Panc1 (cell line): ENCODE results near the gene ZNF804B. TPM values are rescaled to one million over a fixed set of nuclear protein-coding genes. Genes with fewer than 3 reads are reported as not detected.

Source experiments
- ATAC-seq: fragments of 200-7000 bp; cut with Tn5 transposase; 2 replicates; pipeline ENCODE4 v1.9.1; 2020; ENCODE audit warnings: mild to moderate bottlenecking, moderate library complexity
- BruUV-seq: library from RNA; stranded (reverse); fragments of 400-500 nt; replicated peaks from 2 replicates; lab custom pipeline; 2021; lab: Mats Ljungman, UMichigan
- CTCF ChIA-PET: fragments of 300-600 bp; sonication (Branson Sonifier 250); formaldehyde crosslinking; loops from one replicate; lab custom pipeline; 2022; ENCODE audit warnings: antibody characterized with exemption; lab: Charles Lee
- POLR2A ChIA-PET: fragments of 300-600 bp; sonication (Branson Sonifier 250); formaldehyde crosslinking; loops from one replicate; lab custom pipeline; 2022; ENCODE audit warnings: antibody characterized with exemption; lab: Charles Lee
- DNase-seq: peaks from one replicate; pipeline ENCODE4 v3.0.0-alpha.2; 2010; ENCODE audit warnings: low read depth, low spot score
- H3K27ac ChIP-seq: 2 replicates; pipeline ENCODE4 v1.5.1; 2011; ENCODE audit warnings: mild to moderate bottlenecking, low read length, inconsistent platforms
- H3K27me3 ChIP-seq: fragments of 200-500 bp; sonication (Bioruptor generic); 2 replicates; pipeline ENCODE4 v1.6.0; 2014; ENCODE audit warnings: low read length, inconsistent platforms; ENCODE audit not compliant: control insufficient read depth, insufficient read depth
- H3K36me3 ChIP-seq: fragments of 200-500 bp; sonication (Bioruptor generic); 2 replicates; pipeline ENCODE4 v1.5.1; 2014; ENCODE audit warnings: inconsistent platforms, mild to moderate bottlenecking, low read length, moderate library complexity; ENCODE audit not compliant: control insufficient read depth, insufficient read depth
- H3K4me1 ChIP-seq: 2 replicates; pipeline ENCODE4 v1.5.1; 2011; ENCODE audit warnings: inconsistent platforms, mild to moderate bottlenecking, low read length, moderate library complexity; ENCODE audit not compliant: control insufficient read depth, insufficient read depth
- H3K4me3 ChIP-seq, 2 experiments: 2 replicates each; pipeline ENCODE4 v1.5.1; 2011 to 2012; ENCODE audit warnings: low read depth in 2 of 2, low read length in 2 of 2, mild to moderate bottlenecking in 2 of 2, inconsistent platforms in 1 of 2, moderate library complexity in 1 of 2
- H3K9me3 ChIP-seq: fragments of 200-500 bp; sonication (Bioruptor generic); 2 replicates; pipeline ENCODE4 v1.5.1; 2014; ENCODE audit warnings: low read depth, mild to moderate bottlenecking, inconsistent platforms, low read length, moderate library complexity; ENCODE audit not compliant: control insufficient read depth, insufficient read depth
- POLR2AphosphoS5 ChIP-seq: IDR thresholded peaks from 2 replicates; pipeline ENCODE4 v1.6.1; 2012; ENCODE audit warnings: mild to moderate bottlenecking, low read depth, low read length, moderate library complexity
- SIN3A ChIP-seq: IDR thresholded peaks from 2 replicates; pipeline ENCODE4 v1.6.1; 2012; ENCODE audit warnings: low read depth, mild to moderate bottlenecking, low read length, moderate library complexity, borderline replicate concordance; ENCODE audit not compliant: insufficient read depth
- TCF7L2 ChIP-seq: IDR thresholded peaks from 2 replicates; pipeline ENCODE4 v1.6.1; 2011; ENCODE audit warnings: mild to moderate bottlenecking, low read depth, low read length, inconsistent platforms
- in situ Hi-C: cut with HindIII; loops from 2 replicates; pipeline ENCODE4 v1.10.0; 2016; ENCODE audit warnings: low sequenced_read_pairs, low pct_unique_long_range_greater_than_20kb
- intact Hi-C: fragments of 100-400 bp; cut with micrococcal nuclease; formaldehyde crosslinking; loops from one replicate; pipeline ENCODE4 v1.10.0; 2022; ENCODE audit not compliant: unreplicated experiment
- total RNA-seq: library from RNA; stranded (reverse); gene quantifications from one replicate; pipeline ENCODE4 v1.2.1, GENCODE V29; 2021; ENCODE audit not compliant: unreplicated experiment
- TF ChIP-seq, protein P1 (sequence below), 2 experiments: IDR thresholded peaks; 2 replicates each; pipeline ENCODE4 v1.6.1; 2011 to 2012; ENCODE audit warnings: low read depth in 2 of 2, control low read depth in 1 of 2, low read length in 1 of 2, mild to moderate bottlenecking in 1 of 2, moderate library complexity in 1 of 2; ENCODE audit not compliant: insufficient read depth in 1 of 2
- TF ChIP-seq, protein P2 (sequence below): fragments of 450-650 bp; IDR thresholded peaks from 2 replicates; pipeline ENCODE4 v1.5.1; 2017; ENCODE audit warnings: mild to moderate bottlenecking

The ZNF804B gene
- total RNA-seq, 1 experiment from 2014 or later: not detected

DNA sequence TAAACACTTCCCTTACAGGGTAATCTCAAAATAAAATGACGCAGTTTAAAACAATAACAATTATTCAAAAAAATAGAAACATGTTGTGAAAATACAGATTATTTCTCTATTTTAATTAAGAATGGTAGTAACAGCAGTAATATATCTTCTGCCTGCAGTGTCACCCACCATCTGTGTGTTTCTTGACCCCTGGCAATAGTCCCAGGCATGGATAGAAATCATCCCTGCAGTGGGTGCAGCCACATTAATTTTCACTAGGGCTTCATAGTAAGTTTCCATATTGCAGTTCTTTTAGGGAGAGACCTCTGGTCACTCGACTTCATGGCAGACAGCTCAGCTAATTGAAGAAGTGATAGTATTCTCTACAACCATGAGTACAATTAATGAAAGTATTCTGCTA lies 506.1 kb downstream of the ZNF804B start:
- ChIA-PET POLR2A (no interaction called here), CTCF (no interaction called here)
- TF ChIP-seq SIN3A (no peak), POLR2AphosphoS5 (no peak), TCF7L2 (no peak)
- TF ChIP-seq, protein P1, sequence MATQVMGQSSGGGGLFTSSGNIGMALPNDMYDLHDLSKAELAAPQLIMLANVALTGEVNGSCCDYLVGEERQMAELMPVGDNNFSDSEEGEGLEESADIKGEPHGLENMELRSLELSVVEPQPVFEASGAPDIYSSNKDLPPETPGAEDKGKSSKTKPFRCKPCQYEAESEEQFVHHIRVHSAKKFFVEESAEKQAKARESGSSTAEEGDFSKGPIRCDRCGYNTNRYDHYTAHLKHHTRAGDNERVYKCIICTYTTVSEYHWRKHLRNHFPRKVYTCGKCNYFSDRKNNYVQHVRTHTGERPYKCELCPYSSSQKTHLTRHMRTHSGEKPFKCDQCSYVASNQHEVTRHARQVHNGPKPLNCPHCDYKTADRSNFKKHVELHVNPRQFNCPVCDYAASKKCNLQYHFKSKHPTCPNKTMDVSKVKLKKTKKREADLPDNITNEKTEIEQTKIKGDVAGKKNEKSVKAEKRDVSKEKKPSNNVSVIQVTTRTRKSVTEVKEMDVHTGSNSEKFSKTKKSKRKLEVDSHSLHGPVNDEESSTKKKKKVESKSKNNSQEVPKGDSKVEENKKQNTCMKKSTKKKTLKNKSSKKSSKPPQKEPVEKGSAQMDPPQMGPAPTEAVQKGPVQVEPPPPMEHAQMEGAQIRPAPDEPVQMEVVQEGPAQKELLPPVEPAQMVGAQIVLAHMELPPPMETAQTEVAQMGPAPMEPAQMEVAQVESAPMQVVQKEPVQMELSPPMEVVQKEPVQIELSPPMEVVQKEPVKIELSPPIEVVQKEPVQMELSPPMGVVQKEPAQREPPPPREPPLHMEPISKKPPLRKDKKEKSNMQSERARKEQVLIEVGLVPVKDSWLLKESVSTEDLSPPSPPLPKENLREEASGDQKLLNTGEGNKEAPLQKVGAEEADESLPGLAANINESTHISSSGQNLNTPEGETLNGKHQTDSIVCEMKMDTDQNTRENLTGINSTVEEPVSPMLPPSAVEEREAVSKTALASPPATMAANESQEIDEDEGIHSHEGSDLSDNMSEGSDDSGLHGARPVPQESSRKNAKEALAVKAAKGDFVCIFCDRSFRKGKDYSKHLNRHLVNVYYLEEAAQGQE (IDR thresholded peaks at IDR 0.05; ENCODE audit: insufficient read depth in 1 of 2, low read depth in 2 of 2, low read length in 1 of 2): no peak
- TF ChIP-seq, protein P2, sequence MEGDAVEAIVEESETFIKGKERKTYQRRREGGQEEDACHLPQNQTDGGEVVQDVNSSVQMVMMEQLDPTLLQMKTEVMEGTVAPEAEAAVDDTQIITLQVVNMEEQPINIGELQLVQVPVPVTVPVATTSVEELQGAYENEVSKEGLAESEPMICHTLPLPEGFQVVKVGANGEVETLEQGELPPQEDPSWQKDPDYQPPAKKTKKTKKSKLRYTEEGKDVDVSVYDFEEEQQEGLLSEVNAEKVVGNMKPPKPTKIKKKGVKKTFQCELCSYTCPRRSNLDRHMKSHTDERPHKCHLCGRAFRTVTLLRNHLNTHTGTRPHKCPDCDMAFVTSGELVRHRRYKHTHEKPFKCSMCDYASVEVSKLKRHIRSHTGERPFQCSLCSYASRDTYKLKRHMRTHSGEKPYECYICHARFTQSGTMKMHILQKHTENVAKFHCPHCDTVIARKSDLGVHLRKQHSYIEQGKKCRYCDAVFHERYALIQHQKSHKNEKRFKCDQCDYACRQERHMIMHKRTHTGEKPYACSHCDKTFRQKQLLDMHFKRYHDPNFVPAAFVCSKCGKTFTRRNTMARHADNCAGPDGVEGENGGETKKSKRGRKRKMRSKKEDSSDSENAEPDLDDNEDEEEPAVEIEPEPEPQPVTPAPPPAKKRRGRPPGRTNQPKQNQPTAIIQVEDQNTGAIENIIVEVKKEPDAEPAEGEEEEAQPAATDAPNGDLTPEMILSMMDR: no peak
- H3K9me3 ChIP-seq: no peaks in the 10 kb centered on the region
- DNase-seq: no peak
- H3K27me3 ChIP-seq: no peaks in the 10 kb centered on the region
- no peak overlapping the region for H3K27ac ChIP-seq
- ATAC-seq: no peak
- no peaks in the 10 kb centered on the region for H3K36me3 ChIP-seq
- in situ Hi-C loops: no loop called here
- no TSS peak for BruUV-seq
- no peak overlapping the region for H3K4me3 ChIP-seq
- intact Hi-C loops: no loop called here
- no peaks in the 10 kb centered on the region for H3K4me1 ChIP-seq

DNA sequence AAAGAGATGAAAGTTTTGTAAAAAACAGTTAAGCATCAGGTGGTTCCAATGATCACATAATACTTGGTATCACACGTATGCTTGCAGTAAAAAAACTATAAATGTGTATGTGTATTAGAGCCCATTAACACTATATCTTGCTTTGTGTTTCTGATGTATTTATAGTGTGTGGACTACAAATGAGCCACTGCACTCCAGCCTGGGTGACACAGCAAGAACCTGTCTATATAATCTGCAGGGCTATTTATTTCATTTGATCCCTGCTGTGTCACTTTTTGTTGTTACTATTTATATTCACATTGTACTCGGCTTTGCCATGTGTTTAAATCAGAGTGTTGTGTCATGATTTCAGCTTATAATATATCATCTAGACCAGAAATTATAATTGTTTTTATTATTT lies 523.8 kb downstream of the ZNF804B start:
- no TSS peak for BruUV-seq
- intact Hi-C loops (no loop called here), in situ Hi-C loops (no loop called here)
- H3K4me1 ChIP-seq: no peaks in the 10 kb centered on the region
- H3K36me3 ChIP-seq: no peaks in the 10 kb centered on the region
- POLR2A ChIA-PET: no interaction called here
- no peak overlapping the region for H3K27ac ChIP-seq
- ATAC-seq: no peak
- TF ChIP-seq POLR2AphosphoS5: no peak
- TF ChIP-seq, protein P1 (IDR thresholded peaks at IDR 0.05; ENCODE audit: insufficient read depth in 1 of 2, low read depth in 2 of 2, low read length in 1 of 2): no peak
- TF ChIP-seq TCF7L2: no peak
- no peak for TF ChIP-seq SIN3A
- TF ChIP-seq, protein P2: no peak
- H3K4me3 ChIP-seq: no peak overlapping the region
- CTCF ChIA-PET: no interaction called here
- no peaks in the 10 kb centered on the region; the same call in 1 of the 2 replicates for H3K9me3 ChIP-seq
- DNase-seq: no peak
- H3K27me3 ChIP-seq: no peaks in the 10 kb centered on the region
